Caco-2 (cell line): ENCODE data around the gene JKAMP. TPM values are rescaled to one million over a fixed set of nuclear protein-coding genes. Genes with fewer than 3 reads are reported as not detected.
A peak's percentile ranks its signal among the peaks of the same experiment; 100 is the strongest.

Source experiments
- BruUV-seq: library from RNA; stranded (reverse); fragments of 400-500 nt; replicated peaks from 2 replicates; lab custom pipeline; 2021; lab: Mats Ljungman, UMichigan
- CTCF ChIA-PET: fragments of 300-600 bp; sonication (Branson Sonifier 250); formaldehyde crosslinking; loops from one replicate; lab custom pipeline; 2022; ENCODE audit warnings: antibody characterized with exemption; lab: Charles Lee
- POLR2A ChIA-PET: fragments of 300-600 bp; sonication (Branson Sonifier 250); formaldehyde crosslinking; loops from one replicate; lab custom pipeline; 2022; ENCODE audit warnings: antibody characterized with exemption; lab: Charles Lee
- DNase-seq, 2 experiments: peaks; one replicate each; pipeline versions ENCODE4 v3.0.0 to v3.0.0-alpha.2; 2020 to 2022
- H3K27me3 ChIP-seq: replicated peaks from 2 replicates; pipeline ENCODE4 v1.6.0; 2011; ENCODE audit warnings: low read length; ENCODE audit not compliant: control insufficient read depth, insufficient read depth
- H3K36me3 ChIP-seq: 2 replicates; pipeline ENCODE4 v1.5.1; 2011; ENCODE audit warnings: low read length; ENCODE audit not compliant: control insufficient read depth, insufficient read depth
- H3K4me1 ChIP-seq: fragments of 250-450 bp; sonication (Bioruptor Pico); 2 replicates; pipeline ENCODE4 v1.5.1; 2020; ENCODE audit warnings: mild to moderate bottlenecking
- H3K4me3 ChIP-seq: 2 replicates; pipeline ENCODE4 v1.5.1; 2011; ENCODE audit warnings: low read depth, mild to moderate bottlenecking, control low read depth, low read length
- H3K9me3 ChIP-seq: fragments of 250-450 bp; sonication (Bioruptor Pico); 2 replicates; pipeline ENCODE4 v1.5.1; 2020; ENCODE audit warnings: mild to moderate bottlenecking, moderate library complexity
- H3K27ac Mint-ChIP-seq: one replicate; pipeline ENCODE4 v1.8.0; 2022; ENCODE audit warnings: mixed read lengths; ENCODE audit not compliant: unreplicated experiment
- H3K27me3 Mint-ChIP-seq: one replicate; pipeline ENCODE4 v1.8.0; 2022; ENCODE audit warnings: mixed read lengths; ENCODE audit not compliant: insufficient read depth, unreplicated experiment
- H3K36me3 Mint-ChIP-seq: one replicate; pipeline ENCODE4 v1.8.0; 2022; ENCODE audit warnings: mild to moderate bottlenecking, mixed read lengths; ENCODE audit not compliant: insufficient read depth, unreplicated experiment
- H3K4me1 Mint-ChIP-seq: one replicate; pipeline ENCODE4 v1.8.0; 2022; ENCODE audit warnings: low read depth, mixed read lengths; ENCODE audit not compliant: unreplicated experiment
- H3K4me3 Mint-ChIP-seq: one replicate; pipeline ENCODE4 v1.8.0; 2022; ENCODE audit warnings: mild to moderate bottlenecking, moderate library complexity, mixed read lengths; ENCODE audit not compliant: unreplicated experiment
- H3K9me3 Mint-ChIP-seq: one replicate; pipeline ENCODE4 v1.8.0; 2022; ENCODE audit warnings: mixed read lengths; ENCODE audit not compliant: unreplicated experiment
- intact Hi-C: fragments of 100-400 bp; cut with micrococcal nuclease; formaldehyde crosslinking; loops from one replicate; pipeline ENCODE4 v1.10.0; 2022; ENCODE audit not compliant: unreplicated experiment
- total RNA-seq: library from RNA; stranded (reverse); gene quantifications from 2 replicates; pipeline ENCODE4 v1.2.3, GENCODE V29; 2022
- TF ChIP-seq, protein P1 (sequence below), 2 experiments: fragments of 200-600 bp in 1 of 2; IDR thresholded peaks; 1 replicate in 1 of 2; 2 replicates in 1 of 2; pipeline versions ENCODE4 v1.5.1 to v1.8.0; 2011 to 2022; ENCODE audit warnings: antibody characterized with exemption in 1 of 2, control low read depth in 1 of 2, inconsistent platforms in 1 of 2, low read depth in 1 of 2, low read length in 1 of 2, mild to moderate bottlenecking in 1 of 2, moderate library complexity in 1 of 2; ENCODE audit not compliant: insufficient read depth in 1 of 2, severe bottlenecking in 1 of 2, unreplicated experiment in 1 of 2

JKAMP gene
- total RNA-seq, 1 experiment from 2014 or later: 24.7 TPM

- BruUV-seq: TSS peak; percentile 64
- Mint-ChIP-seq H3K4me1 (no peaks in the 10 kb centered on the region), H3K36me3 (peaks cover 27% of the 10 kb centered on the region), H3K9me3 (no peaks in the 10 kb centered on the region), H3K27ac (peak overlapping the region; percentile 92), H3K4me3 (peak overlapping the region; percentile 92), H3K27me3 (no peaks in the 10 kb centered on the region)
- ChIA-PET POLR2A (interaction anchor here (1.0 to 1.3 kb wide), 7 partner anchors 26 to 764 kb away, joined by 3 to 8 read pairs (median 3); partner anchors contain the start of genes CCDC175, DAAM1, PCNX4 and PPM1A), CTCF (interaction anchor here (0.6 to 1.7 kb wide), 11 partner anchors 15 to 413 kb away, joined by 3 to 13 read pairs (median 4); partner anchors contain the start of genes CCDC175 and GPR135)
- TF ChIP-seq, protein P1, sequence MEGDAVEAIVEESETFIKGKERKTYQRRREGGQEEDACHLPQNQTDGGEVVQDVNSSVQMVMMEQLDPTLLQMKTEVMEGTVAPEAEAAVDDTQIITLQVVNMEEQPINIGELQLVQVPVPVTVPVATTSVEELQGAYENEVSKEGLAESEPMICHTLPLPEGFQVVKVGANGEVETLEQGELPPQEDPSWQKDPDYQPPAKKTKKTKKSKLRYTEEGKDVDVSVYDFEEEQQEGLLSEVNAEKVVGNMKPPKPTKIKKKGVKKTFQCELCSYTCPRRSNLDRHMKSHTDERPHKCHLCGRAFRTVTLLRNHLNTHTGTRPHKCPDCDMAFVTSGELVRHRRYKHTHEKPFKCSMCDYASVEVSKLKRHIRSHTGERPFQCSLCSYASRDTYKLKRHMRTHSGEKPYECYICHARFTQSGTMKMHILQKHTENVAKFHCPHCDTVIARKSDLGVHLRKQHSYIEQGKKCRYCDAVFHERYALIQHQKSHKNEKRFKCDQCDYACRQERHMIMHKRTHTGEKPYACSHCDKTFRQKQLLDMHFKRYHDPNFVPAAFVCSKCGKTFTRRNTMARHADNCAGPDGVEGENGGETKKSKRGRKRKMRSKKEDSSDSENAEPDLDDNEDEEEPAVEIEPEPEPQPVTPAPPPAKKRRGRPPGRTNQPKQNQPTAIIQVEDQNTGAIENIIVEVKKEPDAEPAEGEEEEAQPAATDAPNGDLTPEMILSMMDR (IDR thresholded peaks at IDR 0.05; ENCODE audit: insufficient read depth in 1 of 2, low read depth in 1 of 2, low read length in 1 of 2, severe bottlenecking in 1 of 2, unreplicated experiment in 1 of 2): no peak
- Histone ChIP-seq H3K27me3 (no peaks in the 10 kb centered on the region), H3K9me3 (no peaks in the 10 kb centered on the region), H3K4me1 (peaks cover 12% of the 10 kb centered on the region; the same call in 1 of the 2 replicates), H3K36me3 (peaks cover 3% of the 10 kb centered on the region; the same call in 1 of the 2 replicates), H3K4me3 (peak overlapping the region; percentile 90)
- intact Hi-C loops: no loop called here
- no peak for DNase-seq
These were observed 390 bp downstream of the JKAMP start for GRCh38 chr14:59484639-59485175.

DNA sequence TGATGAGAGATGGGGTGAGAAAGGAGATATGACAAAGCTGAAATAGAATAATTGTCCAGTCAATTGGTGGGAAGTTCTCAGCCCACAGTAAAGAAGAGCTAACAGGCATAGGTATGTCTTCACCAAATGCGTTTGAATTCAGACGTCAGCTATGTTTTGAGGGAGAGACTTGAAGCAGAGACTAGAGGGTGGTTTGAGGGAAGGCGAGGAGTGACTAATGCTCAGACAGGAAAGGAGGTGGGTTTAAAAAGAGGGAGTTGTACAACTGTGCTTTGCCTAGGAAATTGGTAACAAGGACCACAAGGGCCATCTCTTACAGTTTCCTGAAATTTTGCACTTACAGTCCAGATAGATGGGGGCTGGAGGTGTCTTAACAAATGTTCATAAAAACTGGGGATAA lies 6.4 kb downstream of the JKAMP start:
- POLR2A ChIA-PET: no interaction called here
- no peaks in the 10 kb centered on the region for H3K4me1 Mint-ChIP-seq
- CTCF ChIA-PET: no interaction called here

DNA sequence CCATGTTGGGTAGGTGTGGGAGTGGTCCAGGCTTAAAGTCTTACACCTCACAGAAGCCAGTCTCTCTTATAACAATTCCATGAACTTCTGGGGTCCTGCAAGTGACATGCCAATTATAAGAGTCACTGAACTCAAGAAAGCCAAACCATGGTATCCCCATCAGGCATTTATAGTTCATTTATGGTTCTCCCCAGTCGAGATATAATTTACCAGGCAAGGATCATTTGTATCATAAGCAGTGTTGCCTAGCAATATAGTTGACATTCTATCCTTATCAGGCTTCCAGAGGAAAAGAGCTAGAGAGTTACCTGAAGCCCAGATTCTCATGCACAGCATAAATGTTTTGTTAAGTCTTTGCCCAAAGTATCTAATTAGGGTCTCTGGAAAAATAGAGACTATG lies 8.1 kb downstream of the JKAMP start:
- Histone ChIP-seq H3K36me3 (peaks cover 3% of the 10 kb centered on the region), H3K4me1 (no peaks in the 10 kb centered on the region), H3K9me3 (no peaks in the 10 kb centered on the region), H3K4me3 (no peak overlapping the region), H3K27me3 (no peaks in the 10 kb centered on the region)
- Mint-ChIP-seq H3K4me1 (no peaks in the 10 kb centered on the region), H3K27me3 (no peaks in the 10 kb centered on the region), H3K9me3 (no peaks in the 10 kb centered on the region), H3K4me3 (no peak overlapping the region), H3K27ac (no peak overlapping the region), H3K36me3 (peaks cover 33% of the 10 kb centered on the region)
- TF ChIP-seq, protein P1 (IDR thresholded peaks at IDR 0.05; ENCODE audit: insufficient read depth in 1 of 2, low read depth in 1 of 2, low read length in 1 of 2, severe bottlenecking in 1 of 2, unreplicated experiment in 1 of 2): no peak
- intact Hi-C loops: no loop called here
- ChIA-PET CTCF (no interaction called here), POLR2A (no interaction called here)
- no peak for DNase-seq
- no TSS peak for BruUV-seq

More for the DNA sequence above, 6.4 kb downstream of the JKAMP start:
- H3K4me1 ChIP-seq: 0 out of 2 replicates have a peak, but pooled peaks cover 3% of the 10 kb centered on the region
- no peak overlapping the region for H3K4me3 ChIP-seq
- H3K36me3 Mint-ChIP-seq: peaks cover 29% of the 10 kb centered on the region
- TF ChIP-seq, protein P1 (IDR thresholded peaks at IDR 0.05; ENCODE audit: insufficient read depth in 1 of 2, low read depth in 1 of 2, low read length in 1 of 2, severe bottlenecking in 1 of 2, unreplicated experiment in 1 of 2): no peak
- no peaks in the 10 kb centered on the region for H3K9me3 Mint-ChIP-seq
- no peaks in the 10 kb centered on the region for H3K27me3 ChIP-seq
- no peak for DNase-seq
- no peaks in the 10 kb centered on the region for H3K27me3 Mint-ChIP-seq
- BruUV-seq: no TSS peak
- no peak overlapping the region for H3K4me3 Mint-ChIP-seq
- intact Hi-C loops: no loop called here
- H3K36me3 ChIP-seq: peaks cover 3% of the 10 kb centered on the region
- H3K27ac Mint-ChIP-seq: no peak overlapping the region
- H3K9me3 ChIP-seq: no peaks in the 10 kb centered on the region
